ENCODE data around the gene SRPK3.
A peak's percentile ranks its signal among the peaks of the same experiment; 100 is the strongest.
"Not testable (repeated sequence)": the region's sequence is repeated elsewhere in the genome, so short reads cannot be mapped to it uniquely, and the experiment has no call there.

SRPK3 gene

DNA sequence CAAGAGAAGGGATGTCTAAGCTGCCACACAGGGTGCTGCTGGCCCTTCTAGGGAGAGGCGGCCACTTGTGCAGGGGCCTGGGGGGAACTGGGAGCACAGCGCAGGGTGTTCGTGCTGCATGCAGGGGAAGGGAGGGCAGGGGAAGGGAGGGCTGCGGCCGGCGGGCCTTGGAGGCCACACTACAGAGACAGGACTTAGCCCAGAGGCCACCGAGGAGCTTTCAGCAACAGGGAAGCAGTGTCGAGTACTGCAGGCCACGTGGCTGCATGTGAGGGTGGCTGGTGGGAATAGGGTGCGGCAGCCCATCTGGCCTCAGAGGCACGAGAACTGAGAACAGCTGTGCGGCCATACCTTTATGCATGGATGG lies 35.8 kb upstream of the SRPK3 start:
- not testable (repeated sequence) for DNase-seq (ENCODE audit: low read depth in 2 of 2)

DNA sequence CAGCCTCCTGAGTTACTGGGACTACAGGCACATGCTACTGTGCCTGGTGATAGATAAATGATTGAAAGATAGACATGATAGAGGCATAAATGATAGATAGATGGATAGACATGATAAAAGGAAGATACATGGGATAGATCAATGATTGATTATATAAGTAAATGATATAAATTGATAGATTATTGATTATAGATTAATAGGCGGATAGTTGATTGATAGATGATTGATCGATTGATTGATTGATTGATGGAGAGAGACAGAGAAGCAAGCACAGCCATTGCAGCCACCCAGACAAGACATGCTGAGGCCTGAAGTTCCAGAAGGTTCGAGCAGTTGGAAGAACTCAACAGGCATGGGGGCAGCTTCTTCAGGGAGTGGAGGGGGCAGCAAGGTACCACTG lies 34.5 kb upstream of the SRPK3 start:
- no peak for DNase-seq (ENCODE audit: low read depth in 2 of 2)

GRCh38 chrX:153746991-153747390 lies 33.9 kb upstream of the SRPK3 start:
- not testable (repeated sequence) for DNase-seq (ENCODE audit: low read depth in 2 of 2)

GRCh38 chrX:153749017-153749416 lies 31.8 kb upstream of the SRPK3 start:
- DNase-seq (ENCODE audit: low read depth in 2 of 2), result not testable (repeated sequence)

- no peak for DNase-seq (ENCODE audit: low read depth in 2 of 2)
Observed at GRCh38 chrX:153750127-153750774, 30.6 kb upstream of the SRPK3 start.

- no peak for DNase-seq (ENCODE audit: low read depth in 2 of 2)
Observed at GRCh38 chrX:153755136-153755535, 25.7 kb upstream of the SRPK3 start.

GRCh38 chrX:153761863-153762262 lies 19.0 kb upstream of the SRPK3 start:
- DNase-seq (ENCODE audit: low read depth in 2 of 2), result no peak

DNA sequence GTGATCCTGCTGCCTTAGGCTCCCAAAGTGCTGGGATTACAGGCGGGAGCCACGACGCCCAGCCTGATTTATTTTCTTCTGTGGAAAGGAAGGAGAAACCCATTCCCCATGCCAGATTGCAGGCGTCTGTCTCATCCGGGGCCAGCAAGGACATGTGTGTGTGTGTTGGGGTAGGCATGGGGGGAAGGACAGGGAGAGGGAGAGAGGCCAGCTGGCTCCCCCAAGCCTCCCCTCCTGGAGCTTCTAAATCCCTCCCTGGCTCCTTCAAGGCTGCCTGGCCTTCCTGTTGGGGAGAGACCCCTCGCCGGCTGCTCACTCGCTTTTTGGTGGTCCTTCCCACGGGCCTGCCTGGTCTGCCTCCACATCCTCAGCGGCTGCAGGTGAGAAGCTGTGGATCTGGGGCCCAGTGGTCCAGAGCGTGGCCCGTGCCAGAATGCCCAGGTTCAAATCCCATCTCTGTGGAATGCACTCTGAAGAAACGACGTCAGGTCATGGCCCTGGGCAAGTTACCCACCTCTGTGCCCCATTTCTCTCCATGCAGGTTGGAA lies 18.1 kb upstream of the SRPK3 start:
- no peak for DNase-seq (ENCODE audit: low read depth in 2 of 2)

- no peak for DNase-seq (ENCODE audit: low read depth in 2 of 2)
Observed at GRCh38 chrX:153763298-153763932, 17.4 kb upstream of the SRPK3 start.

DNA sequence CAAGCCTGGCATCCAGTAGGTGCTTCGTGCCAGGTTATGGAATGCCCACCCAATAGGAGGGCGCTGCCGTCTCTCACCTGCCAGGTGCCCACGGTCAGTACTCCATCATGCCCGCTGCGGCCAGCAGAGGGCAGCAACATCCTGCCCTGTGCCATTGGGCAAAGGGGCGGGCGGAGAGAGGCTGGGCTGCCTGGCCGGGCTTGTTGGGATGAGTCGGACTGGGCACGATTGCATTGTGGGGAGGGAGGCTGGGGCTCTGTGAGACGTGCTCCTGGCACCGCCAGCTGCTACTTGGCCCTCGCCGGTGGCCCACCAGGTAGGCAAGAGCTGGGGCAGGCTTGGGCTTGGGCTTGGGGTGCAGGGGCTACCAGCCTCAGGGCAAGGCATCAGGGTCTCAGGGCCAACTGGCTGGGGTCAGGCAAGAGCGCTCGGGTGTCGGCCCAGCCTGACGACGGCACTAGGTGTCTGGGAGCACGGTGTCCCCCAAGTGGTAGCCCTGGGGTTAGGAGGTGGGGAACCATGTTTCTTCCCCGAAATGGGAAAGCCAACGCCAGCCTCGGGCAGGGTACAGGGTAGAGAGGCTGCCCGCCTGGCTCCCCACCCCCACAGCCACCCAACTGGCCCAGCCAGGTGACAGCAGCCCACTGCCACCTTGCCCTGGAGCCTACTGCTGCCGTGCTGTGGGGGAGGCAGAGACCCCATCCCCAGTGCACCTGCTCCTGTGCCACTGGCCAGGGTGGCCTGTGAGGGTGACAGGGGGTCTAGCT lies 16.7 kb upstream of the SRPK3 start, which contains the start of gene PLXNB3:
PLXNB3 (plus strand) TSS at position 261 of the 767 bp plus-strand sequence. CDS start 1,287 bp downstream, outside the sequence.
- DNase-seq (ENCODE audit: low read depth in 2 of 2), result peak; percentile 66 to 73

GRCh38 chrX:153764786-153765137 lies 16.1 kb upstream of the SRPK3 start:
- no peak for DNase-seq (ENCODE audit: low read depth in 2 of 2)

DNA sequence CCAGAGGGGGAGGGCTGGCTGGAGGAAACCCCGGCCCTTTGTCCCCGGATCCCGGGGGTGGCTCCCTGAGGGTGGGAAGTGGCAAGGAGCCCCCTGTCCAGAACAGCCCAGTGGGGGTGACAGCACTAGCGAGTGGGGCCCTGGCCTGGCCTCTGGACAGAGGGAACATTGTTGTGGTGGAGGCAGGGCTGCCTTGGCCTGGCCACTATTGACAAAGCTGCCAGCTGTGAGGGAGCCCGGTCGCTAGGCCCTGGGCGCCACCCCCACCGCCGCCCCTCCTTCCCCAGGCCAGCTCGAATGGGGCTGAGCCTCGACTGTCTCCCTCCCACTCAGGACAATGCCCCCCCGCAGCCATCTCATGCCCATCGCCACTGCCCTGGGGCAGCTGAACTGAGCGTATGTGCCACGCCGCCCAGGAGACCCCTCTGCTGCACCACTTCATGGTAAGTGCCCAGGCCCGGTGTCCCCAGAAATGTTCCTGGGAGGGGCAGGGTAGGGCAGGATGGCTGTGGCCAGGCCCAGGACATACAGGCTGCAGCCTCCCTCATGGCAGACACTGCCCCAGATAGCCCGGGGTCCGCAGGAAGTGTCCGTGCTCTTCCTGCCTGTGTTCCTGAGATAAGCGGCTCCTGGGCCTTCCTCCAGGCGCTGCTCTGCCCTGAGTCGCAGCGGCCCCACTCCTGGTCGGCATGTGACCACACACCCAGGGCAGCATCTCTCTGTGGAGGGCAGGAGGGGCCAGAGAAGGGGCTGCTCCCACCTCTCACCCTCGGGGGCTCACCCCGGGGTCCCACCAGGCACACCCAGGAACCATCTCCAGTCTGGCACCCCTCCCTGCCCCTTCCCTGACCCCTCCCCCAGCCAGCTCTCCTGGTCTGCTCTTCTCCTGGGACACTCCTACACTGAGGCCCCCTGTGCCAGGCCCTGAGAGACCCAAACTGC lies 15.4 kb upstream of the SRPK3 start:
- no peak for DNase-seq (ENCODE audit: low read depth in 2 of 2)

DNA sequence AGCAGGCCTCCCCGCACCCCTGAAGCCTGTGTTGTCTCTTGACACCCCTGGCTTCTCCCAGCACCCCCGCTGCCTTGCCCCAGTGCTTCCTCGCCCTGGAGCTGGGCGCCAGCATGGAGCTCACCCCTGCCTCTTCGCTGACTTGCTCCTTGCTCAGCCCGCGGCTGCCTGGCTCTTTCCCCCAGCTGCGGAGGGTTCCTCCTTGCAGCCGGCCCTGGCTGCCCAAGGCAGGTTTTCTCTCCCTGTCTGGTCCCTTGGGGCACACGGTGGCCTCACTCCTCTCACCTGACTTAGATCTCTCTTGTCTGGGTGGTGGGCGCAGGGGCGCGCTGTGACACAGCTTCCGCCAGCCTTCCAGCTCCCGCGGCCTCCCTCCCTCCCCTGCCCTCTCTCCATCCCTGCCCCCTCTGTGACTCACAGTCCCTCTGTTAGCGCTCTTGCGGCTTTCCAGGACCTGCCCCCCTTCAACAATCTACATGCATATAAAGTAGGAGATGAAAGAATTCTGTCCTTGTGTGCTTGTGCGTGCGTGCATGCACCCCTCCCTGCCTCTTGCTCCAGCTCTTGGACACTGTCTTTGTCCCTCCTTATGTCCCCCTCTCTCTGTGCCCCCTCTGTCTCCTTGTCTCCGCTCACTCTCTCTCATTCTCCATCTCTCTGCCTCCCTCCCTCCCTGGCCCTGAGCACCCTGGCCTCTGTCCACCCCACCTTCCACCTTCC lies 14.6 kb upstream of the SRPK3 start:
- DNase-seq (ENCODE audit: low read depth in 2 of 2), result peak in 1 of 2 donors; percentile 36

DNA sequence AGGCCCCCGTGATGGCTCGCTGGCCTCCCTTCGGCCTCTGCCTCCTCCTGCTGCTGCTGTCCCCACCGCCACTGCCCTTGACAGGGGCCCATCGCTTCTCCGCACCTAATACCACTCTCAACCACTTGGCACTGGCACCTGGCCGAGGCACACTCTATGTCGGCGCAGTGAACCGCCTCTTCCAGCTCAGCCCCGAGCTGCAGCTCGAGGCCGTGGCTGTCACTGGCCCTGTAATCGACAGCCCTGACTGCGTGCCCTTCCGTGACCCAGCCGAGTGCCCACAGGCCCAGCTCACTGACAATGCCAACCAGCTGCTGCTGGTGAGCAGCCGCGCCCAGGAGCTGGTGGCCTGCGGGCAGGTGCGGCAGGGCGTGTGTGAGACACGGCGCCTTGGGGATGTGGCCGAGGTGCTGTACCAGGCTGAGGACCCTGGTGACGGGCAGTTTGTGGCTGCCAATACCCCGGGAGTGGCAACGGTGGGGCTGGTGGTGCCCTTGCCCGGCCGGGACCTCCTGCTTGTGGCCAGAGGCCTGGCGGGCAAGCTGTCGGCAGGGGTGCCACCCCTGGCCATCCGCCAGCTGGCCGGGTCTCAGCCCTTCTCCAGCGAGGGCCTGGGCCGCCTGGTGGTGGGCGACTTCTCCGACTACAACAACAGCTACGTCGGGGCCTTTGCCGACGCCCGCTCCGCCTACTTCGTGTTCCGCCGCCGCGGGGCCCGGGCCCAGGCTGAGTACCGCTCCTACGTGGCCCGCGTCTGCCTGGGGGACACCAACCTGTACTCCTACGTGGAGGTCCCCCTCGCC lies 13.8 kb upstream of the SRPK3 start:
- DNase-seq (ENCODE audit: low read depth in 2 of 2), result no peak

GRCh38 chrX:153767674-153768055 lies 13.2 kb upstream of the SRPK3 start:
- DNase-seq (ENCODE audit: low read depth in 2 of 2), result no peak

DNA sequence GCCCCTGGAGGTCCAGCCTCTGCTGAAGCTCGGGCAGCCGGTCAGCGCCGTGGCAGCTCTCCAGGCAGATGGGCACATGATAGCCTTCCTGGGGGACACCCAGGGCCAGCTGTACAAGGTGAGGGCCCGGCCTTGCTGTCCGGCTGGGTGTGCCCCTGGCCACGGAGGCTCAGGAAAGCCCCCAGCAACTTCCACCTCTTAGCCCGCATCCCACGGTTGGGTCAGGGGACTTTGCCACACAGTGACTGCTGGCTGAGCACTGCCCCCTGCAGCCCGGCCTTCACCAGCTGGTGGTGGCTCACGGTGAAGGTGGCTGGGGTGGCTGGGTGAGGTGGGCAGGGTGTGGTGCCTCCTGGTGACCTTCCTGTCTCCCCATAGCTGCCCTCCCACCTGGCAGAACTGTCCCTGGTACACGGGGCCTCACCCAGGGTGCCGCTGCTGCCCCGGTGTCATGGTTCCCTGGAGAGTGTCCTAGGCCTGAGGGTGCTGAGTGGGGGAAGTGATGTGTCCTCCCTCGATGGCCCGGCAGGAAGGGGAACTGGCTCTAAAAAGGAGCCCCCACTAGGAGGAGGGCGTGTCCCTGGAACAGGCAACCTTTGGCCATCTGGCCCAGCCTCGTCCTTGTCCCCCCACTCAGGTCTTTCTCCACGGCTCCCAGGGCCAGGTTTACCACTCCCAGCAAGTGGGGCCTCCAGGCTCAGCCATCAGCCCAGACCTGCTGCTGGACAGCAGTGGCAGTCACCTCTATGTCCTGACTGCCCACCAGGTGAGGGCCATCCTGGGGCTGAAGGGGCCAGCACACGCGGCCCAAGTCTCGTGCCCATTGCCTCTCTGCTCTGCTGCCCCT lies 12.3 kb upstream of the SRPK3 start:
- DNase-seq (ENCODE audit: low read depth in 2 of 2), result no peak

GRCh38 chrX:153769158-153769864 lies 11.5 kb upstream of the SRPK3 start:
- DNase-seq (ENCODE audit: low read depth in 2 of 2), result no peak

DNA sequence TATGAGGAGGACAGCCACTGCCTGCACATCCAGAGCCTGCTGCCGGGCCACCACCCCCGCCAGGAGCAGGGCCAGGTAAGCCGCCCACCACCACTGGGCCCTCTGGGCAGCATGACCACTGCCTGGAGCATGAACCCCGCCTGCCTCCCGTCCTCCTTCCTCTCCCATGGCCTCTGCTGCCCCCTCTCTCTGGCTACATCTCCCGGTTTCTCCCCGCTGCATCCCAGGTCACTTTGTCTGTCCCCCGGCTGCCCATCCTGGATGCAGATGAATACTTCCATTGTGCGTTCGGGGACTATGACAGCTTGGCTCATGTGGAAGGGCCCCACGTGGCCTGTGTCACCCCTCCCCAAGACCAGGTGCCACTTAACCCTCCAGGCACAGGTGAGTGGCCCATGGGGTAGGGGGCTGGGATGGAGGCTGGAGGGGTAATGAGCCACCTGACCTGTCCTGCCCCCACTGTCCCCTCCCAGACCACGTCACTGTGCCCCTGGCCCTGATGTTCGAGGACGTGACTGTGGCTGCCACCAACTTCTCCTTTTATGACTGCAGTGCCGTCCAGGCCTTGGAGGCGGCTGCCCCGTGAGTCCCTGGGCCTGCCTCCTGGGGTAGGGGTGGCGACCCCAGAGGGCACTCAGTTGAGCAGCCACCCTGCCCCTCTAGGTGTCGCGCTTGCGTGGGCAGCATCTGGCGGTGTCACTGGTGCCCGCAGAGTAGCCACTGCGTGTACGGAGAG lies 10.8 kb upstream of the SRPK3 start:
- DNase-seq (ENCODE audit: low read depth in 2 of 2), result no peak
